Neural cell (in vitro differentiated cells): ENCODE measurements around the gene MAP3K19. TPM values are rescaled to one million over a fixed set of nuclear protein-coding genes. Genes with fewer than 3 reads are reported as not detected.

Experiments used
- H2AFZ ChIP-seq: fragments of 200-600, 300-800 bp; sonication (generic), shearing (Covaris generic); 2 replicates; pipeline ENCODE4 v1.6.0; 2014; ENCODE audit warnings: low read depth, mild to moderate bottlenecking, antibody characterized with exemption, low read length, moderate library complexity
- H3F3A ChIP-seq: fragments of 200-600 bp; shearing (Covaris generic); 2 replicates; pipeline ENCODE4 v1.6.1; 2016; ENCODE audit warnings: mild to moderate bottlenecking, moderate library complexity, mixed read lengths, antibody characterized with exemption, low read length; ENCODE audit not compliant: insufficient read depth, poor library complexity, severe bottlenecking
- H3K27ac ChIP-seq: fragments of 200-600, 300-800 bp; sonication (generic), shearing (Covaris generic); 2 replicates; pipeline ENCODE4 v1.5.1; 2014; ENCODE audit warnings: mild to moderate bottlenecking, low read length, moderate library complexity
- H3K27me3 ChIP-seq: fragments of 300-800, 200-600 bp; sonication (generic), shearing (Covaris generic); 2 replicates; pipeline ENCODE4 v1.6.0; 2014; ENCODE audit warnings: mild to moderate bottlenecking, low read depth, low read length, moderate library complexity; ENCODE audit not compliant: insufficient read depth
- H3K36me3 ChIP-seq: fragments of 300-800, 200-600 bp; sonication (generic), shearing (Covaris generic); 2 replicates; pipeline ENCODE4 v1.5.1; 2014; ENCODE audit warnings: mild to moderate bottlenecking, antibody characterized with exemption, low read length, moderate library complexity; ENCODE audit not compliant: insufficient read depth
- H3K4me2 ChIP-seq: fragments of 300-800, 200-600 bp; sonication (generic), shearing (Covaris generic); 2 replicates; pipeline ENCODE4 v1.6.0; 2014; ENCODE audit warnings: mild to moderate bottlenecking, low read length
- H3K4me3 ChIP-seq: fragments of 300-800, 200-600 bp; sonication (generic), shearing (Covaris generic); 2 replicates; pipeline ENCODE4 v1.5.1; 2014; ENCODE audit warnings: mild to moderate bottlenecking, low read length, moderate library complexity
- H3K79me2 ChIP-seq: fragments of 200-600 bp; shearing (Covaris generic); replicated peaks from 2 replicates; pipeline ENCODE4 v1.6.0; 2014; ENCODE audit warnings: mild to moderate bottlenecking, low read length, moderate library complexity; ENCODE audit not compliant: insufficient read depth
- H3K9ac ChIP-seq: fragments of 300-800, 200-600 bp; sonication (generic), shearing (Covaris generic); 2 replicates; pipeline ENCODE4 v1.6.1; 2016; ENCODE audit warnings: mild to moderate bottlenecking, low read length, mixed read lengths
- H3K9me2 ChIP-seq: fragments of 200-600 bp; shearing (Covaris generic); 2 replicates; pipeline ENCODE4 v1.6.1; 2016; ENCODE audit warnings: mild to moderate bottlenecking, low read length, mixed read lengths; ENCODE audit not compliant: insufficient read depth
- H3K9me3 ChIP-seq: fragments of 200-600, 300-800 bp; sonication (generic), shearing (Covaris generic); 2 replicates; pipeline ENCODE4 v1.6.1; 2016; ENCODE audit warnings: mild to moderate bottlenecking, mixed run types, low read length, moderate library complexity, mixed read lengths
- H4K20me1 ChIP-seq: fragments of 200-600 bp; shearing (Covaris generic); 2 replicates; pipeline ENCODE4 v1.6.1; 2016; ENCODE audit warnings: mild to moderate bottlenecking, mixed run types; ENCODE audit not compliant: insufficient read depth
- CTCF ChIP-seq: fragments of 450-650 bp; IDR thresholded peaks from 2 replicates; pipeline ENCODE4 v1.5.1; 2014; ENCODE audit warnings: antibody characterized with exemption, mild to moderate bottlenecking, moderate library complexity; ENCODE audit not compliant: poor library complexity, severe bottlenecking
- EP300 ChIP-seq: fragments of 450-650 bp; conservative IDR thresholded peaks from 2 replicates; pipeline ENCODE4 v1.6.1; 2014; ENCODE audit warnings: antibody characterized with exemption, mild to moderate bottlenecking, moderate library complexity; ENCODE audit not compliant: poor library complexity, severe bottlenecking
- EZH2 ChIP-seq: fragments of 200-600, 300-800 bp; shearing (Covaris generic), sonication (generic); IDR thresholded peaks from 2 replicates; pipeline ENCODE4 v1.6.1; 2014; ENCODE audit warnings: antibody characterized with exemption, low read length, borderline replicate concordance, mild to moderate bottlenecking; ENCODE audit not compliant: insufficient read depth, poor library complexity, severe bottlenecking
- MXI1 ChIP-seq: fragments of 450-650 bp; conservative IDR thresholded peaks from 2 replicates; pipeline ENCODE4 v1.6.1; 2014; ENCODE audit warnings: antibody characterized with exemption, mild to moderate bottlenecking; ENCODE audit not compliant: poor library complexity, severe bottlenecking
- POLR2AphosphoS5 ChIP-seq: IDR thresholded peaks from 2 replicates; pipeline ENCODE4 v1.6.1; 2012
- RAD21 ChIP-seq: fragments of 450-650 bp; conservative IDR thresholded peaks from 2 replicates; pipeline ENCODE4 v1.6.1; 2014; ENCODE audit warnings: antibody characterized with exemption, mild to moderate bottlenecking, moderate library complexity
- REST ChIP-seq: IDR thresholded peaks from 2 replicates; pipeline ENCODE4 v1.6.1; 2012; ENCODE audit warnings: borderline replicate concordance
- SMC3 ChIP-seq: fragments of 450-650 bp; conservative IDR thresholded peaks from 2 replicates; pipeline ENCODE4 v1.6.1; 2014; ENCODE audit warnings: antibody characterized with exemption, mild to moderate bottlenecking, moderate library complexity; ENCODE audit not compliant: poor library complexity
- TAF1 ChIP-seq: IDR thresholded peaks from 2 replicates; pipeline ENCODE4 v1.6.1; 2012; ENCODE audit warnings: low read depth
- polyA plus RNA-seq: library from polyadenylated mRNA; depleted of rRNA; stranded (reverse); fragments of >200 nt; gene quantifications from 2 replicates; pipeline ENCODE4 v1.2.3, GENCODE V29; 2014

The MAP3K19 gene
- polyA plus RNA-seq, 1 donor from 2014 or later, result not detected

- H3K9me3 ChIP-seq, result no peaks in the 10 kb centered on the region
- H3K79me2 ChIP-seq, result no peaks in the 10 kb centered on the region
- H2AFZ ChIP-seq, result no peak overlapping the region
- H3K36me3 ChIP-seq, result no peaks in the 10 kb centered on the region
- no peaks in the 10 kb centered on the region for H4K20me1 ChIP-seq
- H3K9ac ChIP-seq, result no peak overlapping the region
- H3K4me3 ChIP-seq, result no peak overlapping the region
- H3F3A ChIP-seq, result no peaks in the 10 kb centered on the region
- no peaks in the 10 kb centered on the region for H3K27me3 ChIP-seq
- H3K4me2 ChIP-seq, result no peak overlapping the region
- no peaks in the 10 kb centered on the region for H3K9me2 ChIP-seq
- no peak for TF ChIP-seq REST
- TF ChIP-seq EP300, result no peak
- TF ChIP-seq SMC3, result no peak
- TF ChIP-seq MXI1, result no peak
- TF ChIP-seq RAD21, result no peak
- no peak for TF ChIP-seq CTCF
- no peak for TF ChIP-seq POLR2AphosphoS5
- TF ChIP-seq TAF1, result no peak
- no peak for TF ChIP-seq EZH2
- no peak overlapping the region for H3K27ac ChIP-seq
Observed at GRCh38 chr2:135093670-135094330, 46.6 kb upstream of the MAP3K19 start.

GRCh38 chr2:135093193-135093592 lies 45.9 kb upstream of the MAP3K19 start:
- Histone ChIP-seq H3K36me3 (no peaks in the 10 kb centered on the region), H3K9ac (no peak overlapping the region), H3K4me3 (no peak overlapping the region), H3K27ac (no peak overlapping the region), H3K27me3 (no peaks in the 10 kb centered on the region), H3K79me2 (no peaks in the 10 kb centered on the region), H3K9me2 (no peaks in the 10 kb centered on the region), H3K9me3 (no peaks in the 10 kb centered on the region), H3K4me2 (no peak overlapping the region), H3F3A (no peaks in the 10 kb centered on the region), H2AFZ (no peak overlapping the region), H4K20me1 (no peaks in the 10 kb centered on the region)
- no peak for TF ChIP-seq MXI1
- TF ChIP-seq EP300, result no peak
- TF ChIP-seq POLR2AphosphoS5, result no peak
- no peak for TF ChIP-seq CTCF
- TF ChIP-seq EZH2, result no peak
- TF ChIP-seq RAD21, result no peak
- no peak for TF ChIP-seq TAF1
- no peak for TF ChIP-seq SMC3
- TF ChIP-seq REST, result no peak
